ENCODE measurements around the gene PSAPL1. TPM values are rescaled to one million over a fixed set of nuclear protein-coding genes. Genes with fewer than 3 reads are reported as not detected.

Gene PSAPL1
- total RNA-seq, 1 experiment from 2014 or later, result not detected

DNA sequence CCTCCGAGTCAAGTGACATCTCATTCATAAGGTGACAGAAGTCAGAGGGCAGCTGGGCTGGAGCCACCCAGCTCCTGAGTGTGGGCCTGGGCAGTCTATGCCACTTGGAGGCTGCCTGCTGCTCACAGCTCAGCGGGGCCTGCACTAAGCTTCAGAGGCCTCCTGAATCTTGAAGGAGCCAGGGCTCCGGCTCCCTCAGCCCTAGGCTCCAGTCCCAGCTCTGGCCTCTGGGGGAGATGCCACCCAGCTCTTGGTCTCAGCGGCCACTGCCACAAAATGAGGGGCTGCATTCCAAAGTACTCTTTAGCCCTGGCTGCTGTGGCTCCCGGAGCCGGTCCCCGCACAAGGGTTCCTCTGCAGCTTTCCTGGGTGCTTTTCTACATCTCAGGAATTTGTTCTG, 32.7 kb upstream of the PSAPL1 start:
- ATAC-seq (no peak), DNase-seq (ENCODE audit: low read depth, low spot score) (no peak)
- intact Hi-C loops (cut with micrococcal nuclease; ENCODE audit: unreplicated experiment), result no loop called here
- no peaks in the 10 kb centered on the region for H3K36me3 ChIP-seq (ENCODE audit: control insufficient read depth, insufficient read depth, low read length)
- ChIA-PET CTCF (no interaction called here), POLR2A (no interaction called here)
- H3K27ac ChIP-seq (ENCODE audit: low read length), result no peak overlapping the region
- no peaks in the 10 kb centered on the region for H3K9me3 ChIP-seq (ENCODE audit: control insufficient read depth, insufficient read depth, low read depth, low read length)
- H3K27me3 ChIP-seq (ENCODE audit: control insufficient read depth, insufficient read depth, low read length), result no peaks in the 10 kb centered on the region
- no TSS peak for BruUV-seq (replicated peaks)
- in situ Hi-C loops (cut with HindIII; ENCODE audit: low pct_unique_long_range_greater_than_20kb, low sequenced_read_pairs), result no loop called here
- H3K4me1 ChIP-seq (ENCODE audit: control insufficient read depth, insufficient read depth, low read length), result no peaks in the 10 kb centered on the region
- no peak overlapping the region for H3K4me3 ChIP-seq (ENCODE audit: low read depth in 2 of 2, low read length in 2 of 2)
- no peak for TF ChIP-seq TCF7L2 (IDR thresholded peaks at IDR 0.05; ENCODE audit: low read depth, low read length)
- TF ChIP-seq, protein P1, sequence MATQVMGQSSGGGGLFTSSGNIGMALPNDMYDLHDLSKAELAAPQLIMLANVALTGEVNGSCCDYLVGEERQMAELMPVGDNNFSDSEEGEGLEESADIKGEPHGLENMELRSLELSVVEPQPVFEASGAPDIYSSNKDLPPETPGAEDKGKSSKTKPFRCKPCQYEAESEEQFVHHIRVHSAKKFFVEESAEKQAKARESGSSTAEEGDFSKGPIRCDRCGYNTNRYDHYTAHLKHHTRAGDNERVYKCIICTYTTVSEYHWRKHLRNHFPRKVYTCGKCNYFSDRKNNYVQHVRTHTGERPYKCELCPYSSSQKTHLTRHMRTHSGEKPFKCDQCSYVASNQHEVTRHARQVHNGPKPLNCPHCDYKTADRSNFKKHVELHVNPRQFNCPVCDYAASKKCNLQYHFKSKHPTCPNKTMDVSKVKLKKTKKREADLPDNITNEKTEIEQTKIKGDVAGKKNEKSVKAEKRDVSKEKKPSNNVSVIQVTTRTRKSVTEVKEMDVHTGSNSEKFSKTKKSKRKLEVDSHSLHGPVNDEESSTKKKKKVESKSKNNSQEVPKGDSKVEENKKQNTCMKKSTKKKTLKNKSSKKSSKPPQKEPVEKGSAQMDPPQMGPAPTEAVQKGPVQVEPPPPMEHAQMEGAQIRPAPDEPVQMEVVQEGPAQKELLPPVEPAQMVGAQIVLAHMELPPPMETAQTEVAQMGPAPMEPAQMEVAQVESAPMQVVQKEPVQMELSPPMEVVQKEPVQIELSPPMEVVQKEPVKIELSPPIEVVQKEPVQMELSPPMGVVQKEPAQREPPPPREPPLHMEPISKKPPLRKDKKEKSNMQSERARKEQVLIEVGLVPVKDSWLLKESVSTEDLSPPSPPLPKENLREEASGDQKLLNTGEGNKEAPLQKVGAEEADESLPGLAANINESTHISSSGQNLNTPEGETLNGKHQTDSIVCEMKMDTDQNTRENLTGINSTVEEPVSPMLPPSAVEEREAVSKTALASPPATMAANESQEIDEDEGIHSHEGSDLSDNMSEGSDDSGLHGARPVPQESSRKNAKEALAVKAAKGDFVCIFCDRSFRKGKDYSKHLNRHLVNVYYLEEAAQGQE (IDR thresholded peaks at IDR 0.05; ENCODE audit: insufficient read depth in 1 of 2, low read depth in 2 of 2, low read length in 1 of 2), result no peak
- TF ChIP-seq, protein P2, sequence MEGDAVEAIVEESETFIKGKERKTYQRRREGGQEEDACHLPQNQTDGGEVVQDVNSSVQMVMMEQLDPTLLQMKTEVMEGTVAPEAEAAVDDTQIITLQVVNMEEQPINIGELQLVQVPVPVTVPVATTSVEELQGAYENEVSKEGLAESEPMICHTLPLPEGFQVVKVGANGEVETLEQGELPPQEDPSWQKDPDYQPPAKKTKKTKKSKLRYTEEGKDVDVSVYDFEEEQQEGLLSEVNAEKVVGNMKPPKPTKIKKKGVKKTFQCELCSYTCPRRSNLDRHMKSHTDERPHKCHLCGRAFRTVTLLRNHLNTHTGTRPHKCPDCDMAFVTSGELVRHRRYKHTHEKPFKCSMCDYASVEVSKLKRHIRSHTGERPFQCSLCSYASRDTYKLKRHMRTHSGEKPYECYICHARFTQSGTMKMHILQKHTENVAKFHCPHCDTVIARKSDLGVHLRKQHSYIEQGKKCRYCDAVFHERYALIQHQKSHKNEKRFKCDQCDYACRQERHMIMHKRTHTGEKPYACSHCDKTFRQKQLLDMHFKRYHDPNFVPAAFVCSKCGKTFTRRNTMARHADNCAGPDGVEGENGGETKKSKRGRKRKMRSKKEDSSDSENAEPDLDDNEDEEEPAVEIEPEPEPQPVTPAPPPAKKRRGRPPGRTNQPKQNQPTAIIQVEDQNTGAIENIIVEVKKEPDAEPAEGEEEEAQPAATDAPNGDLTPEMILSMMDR (IDR thresholded peaks at IDR 0.05), result no peak
- no peak for TF ChIP-seq SIN3A (IDR thresholded peaks at IDR 0.05; ENCODE audit: borderline replicate concordance, insufficient read depth, low read depth, low read length)
- TF ChIP-seq POLR2AphosphoS5 (IDR thresholded peaks at IDR 0.05; ENCODE audit: low read depth, low read length), result no peak

DNA sequence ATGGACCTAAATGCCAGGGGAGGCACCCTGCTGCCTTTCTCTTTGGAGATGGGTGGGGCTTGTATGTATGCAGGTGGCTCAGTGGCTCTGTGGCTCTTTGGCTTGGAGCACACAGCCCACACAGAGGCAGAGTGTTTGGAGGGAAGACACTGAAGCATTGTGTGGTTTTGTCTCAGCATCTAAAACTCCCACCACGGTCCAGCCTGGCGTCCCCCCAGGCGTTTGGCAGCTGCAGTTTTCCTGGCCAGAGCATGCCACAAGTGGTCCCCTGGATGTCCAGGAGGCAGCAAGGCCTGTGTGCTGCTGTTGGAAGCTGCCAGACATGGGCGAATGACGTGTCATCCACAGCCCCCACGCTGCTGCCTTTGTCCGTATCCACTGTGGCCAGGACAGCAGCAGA, 32.2 kb upstream of the PSAPL1 start:
- H3K27me3 ChIP-seq (ENCODE audit: control insufficient read depth, insufficient read depth, low read length), result no peaks in the 10 kb centered on the region

More for the DNA sequence above, 32.2 kb upstream of the PSAPL1 start:
- TF ChIP-seq, protein P1 (IDR thresholded peaks at IDR 0.05; ENCODE audit: insufficient read depth in 1 of 2, low read depth in 2 of 2, low read length in 1 of 2), result no peak
- TF ChIP-seq POLR2AphosphoS5 (IDR thresholded peaks at IDR 0.05; ENCODE audit: low read depth, low read length) (no peak), TCF7L2 (IDR thresholded peaks at IDR 0.05; ENCODE audit: low read depth, low read length) (no peak), SIN3A (IDR thresholded peaks at IDR 0.05; ENCODE audit: borderline replicate concordance, insufficient read depth, low read depth, low read length) (no peak)
- TF ChIP-seq, protein P2 (IDR thresholded peaks at IDR 0.05), result no peak
- POLR2A ChIA-PET, result no interaction called here
- DNase-seq (ENCODE audit: low read depth, low spot score) (no peak), ATAC-seq (no peak)
- BruUV-seq (replicated peaks), result no TSS peak
- Histone ChIP-seq H3K4me1 (ENCODE audit: control insufficient read depth, insufficient read depth, low read length) (no peaks in the 10 kb centered on the region), H3K36me3 (ENCODE audit: control insufficient read depth, insufficient read depth, low read length) (no peaks in the 10 kb centered on the region), H3K27ac (ENCODE audit: low read length) (no peak overlapping the region), H3K9me3 (ENCODE audit: control insufficient read depth, insufficient read depth, low read depth, low read length) (no peaks in the 10 kb centered on the region), H3K4me3 (ENCODE audit: low read depth in 2 of 2, low read length in 2 of 2) (no peak overlapping the region)
- intact Hi-C loops (cut with micrococcal nuclease; ENCODE audit: unreplicated experiment) (no loop called here), in situ Hi-C loops (cut with HindIII; ENCODE audit: low pct_unique_long_range_greater_than_20kb, low sequenced_read_pairs) (no loop called here)
- CTCF ChIA-PET, result no interaction called here
